ENCODE data around the gene SARS1.
"Not testable (repeated sequence)": the region's sequence is repeated elsewhere in the genome, so short reads cannot be mapped to it uniquely, and the experiment has no call there.

Gene SARS1

DNA sequence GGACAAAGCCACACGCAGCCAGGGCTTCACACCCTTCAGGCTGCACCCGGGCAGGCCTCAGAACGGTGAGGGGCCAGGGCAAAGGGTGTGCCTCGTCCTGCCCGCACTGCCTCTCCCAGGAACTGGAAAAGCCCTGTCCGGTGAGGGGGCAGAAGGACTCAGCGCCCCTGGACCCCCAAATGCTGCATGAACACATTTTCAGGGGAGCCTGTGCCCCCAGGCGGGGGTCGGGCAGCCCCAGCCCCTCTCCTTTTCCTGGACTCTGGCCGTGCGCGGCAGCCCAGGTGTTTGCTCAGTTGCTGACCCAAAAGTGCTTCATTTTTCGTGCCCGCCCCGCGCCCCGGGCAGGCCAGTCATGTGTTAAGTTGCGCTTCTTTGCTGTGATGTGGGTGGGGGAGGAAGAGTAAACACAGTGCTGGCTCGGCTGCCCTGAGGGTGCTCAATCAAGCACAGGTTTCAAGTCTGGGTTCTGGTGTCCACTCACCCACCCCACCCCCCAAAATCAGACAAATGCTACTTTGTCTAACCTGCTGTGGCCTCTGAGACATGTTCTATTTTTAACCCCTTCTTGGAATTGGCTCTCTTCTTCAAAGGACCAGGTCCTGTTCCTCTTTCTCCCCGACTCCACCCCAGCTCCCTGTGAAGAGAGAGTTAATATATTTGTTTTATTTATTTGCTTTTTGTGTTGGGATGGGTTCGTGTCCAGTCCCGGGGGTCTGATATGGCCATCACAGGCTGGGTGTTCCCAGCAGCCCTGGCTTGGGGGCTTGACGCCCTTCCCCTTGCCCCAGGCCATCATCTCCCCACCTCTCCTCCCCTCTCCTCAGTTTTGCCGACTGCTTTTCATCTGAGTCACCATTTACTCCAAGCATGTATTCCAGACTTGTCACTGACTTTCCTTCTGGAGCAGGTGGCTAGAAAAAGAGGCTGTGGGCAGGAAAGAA is 61.1 kb downstream of the SARS1 start:
- FAIRE-seq: no peak

DNA sequence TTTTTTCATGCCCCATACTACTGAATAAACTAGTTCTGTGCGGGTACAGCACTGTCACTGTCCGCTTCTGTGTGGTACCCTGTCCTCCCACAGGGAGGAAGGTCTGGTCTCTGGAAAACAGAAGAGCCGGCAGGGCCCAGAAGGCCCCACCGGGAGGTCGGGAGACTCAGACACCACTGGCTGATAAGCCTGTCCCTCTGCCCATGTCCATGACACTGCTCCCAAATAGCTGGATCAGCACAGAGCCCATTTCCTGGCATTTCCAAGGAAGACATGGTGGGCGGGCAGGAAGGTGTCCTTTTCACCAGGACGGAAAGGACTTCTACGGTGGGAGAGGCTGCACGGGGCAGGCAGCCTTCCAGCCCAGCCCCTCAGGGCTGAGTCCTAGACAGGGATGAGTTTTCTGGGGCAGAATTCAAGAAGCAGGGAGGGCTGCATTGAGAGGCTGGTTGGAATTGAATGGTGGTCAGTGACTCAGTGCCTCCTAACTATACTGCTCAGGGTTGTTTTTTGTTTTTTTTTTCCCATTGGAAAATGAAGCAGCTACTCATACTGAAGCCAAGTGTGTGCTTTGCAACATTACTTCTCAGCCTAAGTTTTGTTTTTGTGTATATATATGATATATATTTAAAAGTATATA is 62.1 kb downstream of the SARS1 start:
- DNase-seq (ENCODE audit: low spot score): no peak
- FAIRE-seq: no peak

More for the DNA sequence above, 61.1 kb downstream of the SARS1 start:
- peak; percentile 50 for DNase-seq (ENCODE audit: low spot score)

DNA sequence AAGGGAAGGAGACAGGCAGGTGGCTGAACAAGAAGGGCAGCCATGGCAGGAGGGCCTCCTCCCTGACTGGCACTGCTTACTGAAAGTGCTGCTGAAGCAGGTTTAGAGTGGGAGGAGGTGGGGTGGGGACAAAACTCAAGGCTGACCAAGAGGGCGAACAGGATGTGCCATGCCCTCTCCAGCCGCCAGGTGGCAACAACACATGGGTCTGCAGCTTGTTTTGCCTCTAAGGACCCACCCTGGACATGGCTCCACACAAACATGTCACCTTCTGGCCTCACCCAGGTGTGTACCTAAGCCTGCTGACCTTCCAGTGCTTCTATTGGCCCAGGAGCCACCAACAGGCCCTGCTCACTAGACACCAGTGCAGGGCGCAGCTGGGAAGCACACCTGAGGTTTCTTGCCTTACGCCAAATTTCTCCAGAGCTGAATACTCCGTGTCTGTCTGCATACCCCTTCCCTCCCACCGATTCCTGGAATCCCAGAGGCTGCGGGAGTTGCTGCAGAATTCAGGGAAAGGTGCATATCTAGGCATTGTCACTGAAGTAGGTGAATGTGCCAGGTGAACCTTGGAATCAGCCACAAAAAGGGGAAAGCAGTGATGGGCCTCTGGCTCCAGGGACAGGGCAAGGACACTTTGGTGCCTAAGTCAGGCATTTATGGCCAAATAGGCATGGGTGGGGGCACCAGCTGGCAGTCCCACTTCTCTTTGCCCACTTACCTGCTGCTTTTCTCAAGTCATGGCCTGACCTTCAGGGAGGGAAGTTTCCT is 63.9 kb downstream of the SARS1 start:
- DNase-seq (ENCODE audit: low spot score) (peak; percentile 37), FAIRE-seq (no peak)

DNA sequence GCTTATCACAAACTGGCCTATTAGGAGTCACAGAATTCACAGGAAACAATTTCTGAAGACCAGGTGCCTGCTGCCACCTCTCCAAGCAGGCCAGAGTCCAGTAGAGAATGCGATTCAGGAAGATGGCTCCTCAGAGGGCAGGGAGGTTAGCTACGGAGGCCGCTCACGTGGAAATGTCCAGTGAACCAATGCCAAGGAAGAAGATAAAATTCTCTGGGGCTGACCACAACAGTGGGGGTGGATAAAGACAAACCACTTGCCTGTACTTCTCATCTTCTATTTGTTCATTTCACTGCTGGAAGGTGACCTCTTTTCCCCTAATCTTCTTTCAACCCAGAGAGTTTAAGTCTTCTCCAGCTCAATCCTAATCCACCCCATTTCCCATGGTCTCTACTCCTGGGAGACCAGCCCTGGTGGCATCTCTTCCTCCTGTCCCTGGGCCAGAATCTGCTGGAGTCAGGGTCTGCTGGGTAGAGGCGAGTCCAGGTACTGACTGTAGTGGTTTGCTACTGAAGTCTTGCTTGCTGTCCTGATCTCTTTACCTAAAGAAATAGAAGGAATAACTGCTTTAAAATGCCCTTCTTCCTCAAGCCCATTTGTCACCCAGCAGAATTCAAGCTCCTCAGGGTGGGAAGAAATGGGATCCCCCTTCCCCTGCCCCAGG is 66.0 kb downstream of the SARS1 start:
- FAIRE-seq (no peak), DNase-seq (ENCODE audit: low spot score) (peak; percentile 57)

DNA sequence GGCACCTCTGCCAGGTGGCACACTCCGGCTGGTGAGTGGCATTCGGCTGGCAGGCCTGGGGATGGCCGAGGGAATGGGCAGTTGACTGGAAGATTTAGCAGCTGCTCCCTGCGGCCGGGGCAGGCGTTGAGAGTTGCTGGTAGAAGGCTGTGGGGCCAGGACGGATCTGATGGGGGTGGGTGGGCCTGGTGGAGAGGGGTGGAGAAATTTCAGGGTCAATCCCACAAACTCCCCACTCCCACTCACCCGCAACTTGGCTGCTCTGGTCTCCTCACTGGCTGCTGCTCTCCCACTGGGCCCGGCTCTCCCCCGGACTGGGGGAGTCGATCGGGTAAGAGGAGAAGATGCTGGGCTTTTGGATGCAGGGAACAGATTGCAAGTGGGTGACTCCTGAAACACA is 67.1 kb downstream of the SARS1 start:
- FAIRE-seq: no peak
- DNase-seq (ENCODE audit: low spot score): no peak

DNA sequence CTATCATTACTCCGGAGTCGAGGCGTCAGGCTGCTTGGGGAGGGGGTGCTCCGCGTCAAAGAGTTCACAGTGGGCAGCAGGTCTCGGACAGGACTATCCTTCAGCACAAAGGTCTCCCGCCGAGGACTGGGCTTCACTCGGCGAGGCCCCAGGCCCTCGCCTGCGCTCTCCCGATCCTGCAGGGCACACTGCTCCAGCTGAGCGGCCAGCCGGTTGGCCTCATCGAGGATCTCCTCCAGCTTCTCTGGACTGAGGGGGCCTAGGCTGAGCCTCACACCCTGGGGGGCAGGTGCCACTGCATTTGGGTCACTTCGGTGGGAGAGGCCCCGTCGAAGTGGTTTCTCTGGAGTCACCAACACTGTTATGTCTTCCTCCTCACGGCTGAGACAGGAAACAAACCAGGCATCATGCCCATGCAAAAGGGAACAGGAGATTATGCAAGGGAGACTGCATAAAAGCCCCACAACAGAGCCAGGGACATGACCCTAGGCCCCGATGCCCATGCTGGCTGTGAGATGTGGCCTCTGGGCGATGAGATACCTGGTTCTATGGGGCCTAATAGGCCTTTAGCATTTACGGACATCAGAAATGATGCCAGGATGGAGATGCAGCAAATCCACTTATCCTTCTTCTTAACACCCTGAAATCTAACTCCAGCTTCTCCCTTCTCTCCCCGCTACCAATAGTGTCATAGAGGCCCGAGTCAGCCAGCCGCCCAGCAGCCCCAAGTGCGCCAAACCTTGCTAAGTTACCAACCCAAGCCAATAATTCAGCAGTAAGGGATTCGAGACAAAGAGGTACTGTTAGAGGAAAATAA is 68.2 kb downstream of the SARS1 start:
- DNase-seq (ENCODE audit: low spot score): no peak
- FAIRE-seq: no peak

DNA sequence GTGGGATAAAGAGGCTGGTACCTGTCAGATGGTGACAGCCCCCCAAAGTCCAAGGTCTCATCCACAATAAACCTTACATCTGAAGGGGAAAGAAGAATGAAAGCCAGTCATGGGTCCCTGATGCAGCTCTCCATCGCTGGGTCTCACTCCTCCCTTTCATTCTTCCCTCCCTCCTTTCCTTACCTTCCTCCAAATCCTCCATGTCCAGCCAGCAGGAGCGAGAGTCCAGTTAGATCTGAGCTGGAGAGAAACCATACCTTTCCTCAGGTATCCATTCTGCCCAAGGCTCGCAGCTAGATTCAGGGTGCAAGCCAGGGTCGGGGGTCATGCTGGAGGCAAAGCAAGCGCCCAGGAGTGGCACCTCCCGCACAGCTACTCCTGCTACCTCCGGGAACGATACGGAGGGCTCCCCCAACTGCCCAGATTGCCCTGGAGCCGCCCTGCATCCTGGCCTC is 68.8 kb downstream of the SARS1 start:
- no peak for DNase-seq (ENCODE audit: low spot score)
- no peak for FAIRE-seq

DNA sequence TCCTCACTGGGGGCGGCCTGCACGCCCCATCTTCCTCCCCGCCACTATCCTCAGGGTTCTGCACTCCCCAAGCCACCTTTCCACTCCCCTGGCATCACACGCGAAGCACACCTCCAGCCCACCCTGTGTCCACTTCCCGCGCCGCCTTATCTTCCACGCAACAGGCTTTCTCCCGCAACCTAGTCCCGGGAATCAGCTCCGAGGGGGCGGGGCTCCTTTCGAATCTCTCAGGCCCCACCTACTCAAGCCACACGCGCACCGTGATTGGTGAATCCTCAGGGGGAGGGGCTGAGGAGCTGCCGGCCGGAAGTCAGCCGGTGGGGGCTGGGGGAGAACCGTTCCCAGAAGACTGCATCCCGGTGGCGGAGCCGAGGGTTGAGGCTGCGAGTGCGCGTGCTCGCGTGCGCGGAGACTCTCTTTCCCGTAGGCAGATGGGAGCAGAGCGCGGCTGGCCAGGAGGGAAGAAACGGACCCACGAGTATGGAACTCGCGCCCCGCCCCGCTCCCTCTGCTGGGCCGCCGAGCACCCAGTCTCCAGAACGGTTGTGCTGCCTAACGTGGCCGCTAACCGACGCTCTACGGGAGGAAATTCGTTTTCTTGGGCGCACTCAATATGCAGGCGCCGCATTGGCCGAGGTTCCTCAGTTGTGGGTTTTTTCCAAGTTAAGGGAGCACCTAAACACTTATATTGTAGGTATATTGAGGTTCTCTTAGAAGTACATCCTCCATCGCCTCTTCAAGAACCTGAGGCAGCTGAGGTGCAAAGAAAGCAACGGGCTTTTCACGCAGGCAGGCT is 69.4 kb downstream of the SARS1 start, which contains the start of gene PSRC1:
Gene PSRC1 (minus strand): TSS at position 194 of the 796 bp plus-strand sequence.
- FAIRE-seq (peak; percentile 83), DNase-seq (ENCODE audit: low spot score) (peak; percentile 89)

DNA sequence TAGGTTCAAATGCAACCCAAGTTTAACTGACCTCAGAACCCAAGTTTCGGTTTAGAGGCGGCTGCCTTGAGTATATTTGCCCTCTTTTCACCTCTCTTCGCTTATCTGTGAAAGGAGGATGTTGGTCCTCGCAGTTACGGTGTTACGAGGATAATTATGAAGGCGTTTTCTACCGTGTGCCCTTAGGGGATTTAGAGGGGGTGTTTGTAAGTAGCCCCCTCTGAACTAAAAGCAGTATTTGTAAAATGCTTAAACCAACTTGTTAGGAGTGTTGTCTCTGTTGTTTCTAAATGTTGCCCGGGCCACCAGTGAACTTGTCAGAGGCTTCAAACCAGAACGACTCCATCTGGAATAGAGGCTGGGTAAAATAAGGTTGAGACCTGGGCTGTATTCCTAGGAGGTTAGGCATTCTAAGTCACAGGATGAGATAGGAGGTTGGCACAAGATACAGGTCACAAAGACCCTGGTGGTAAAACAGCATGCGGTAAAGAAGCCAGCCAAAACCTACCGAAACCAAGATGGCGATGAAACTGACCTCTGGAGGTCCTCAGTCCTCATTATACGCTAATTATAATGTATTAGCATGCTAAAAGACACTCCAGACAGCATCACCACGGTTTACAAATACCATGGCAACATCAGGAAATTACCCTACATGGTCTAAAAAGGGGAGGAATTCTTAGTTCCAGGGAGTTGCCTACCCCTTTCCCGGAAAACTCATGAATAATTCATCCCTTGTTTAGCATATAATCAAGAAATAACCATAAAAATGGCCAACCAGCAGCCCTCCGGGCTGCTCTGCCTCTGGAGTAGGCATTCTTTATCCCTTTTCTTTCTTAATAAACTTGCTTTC is 70.3 kb downstream of the SARS1 start:
- FAIRE-seq (no peak), DNase-seq (ENCODE audit: low spot score) (no peak)

DNA sequence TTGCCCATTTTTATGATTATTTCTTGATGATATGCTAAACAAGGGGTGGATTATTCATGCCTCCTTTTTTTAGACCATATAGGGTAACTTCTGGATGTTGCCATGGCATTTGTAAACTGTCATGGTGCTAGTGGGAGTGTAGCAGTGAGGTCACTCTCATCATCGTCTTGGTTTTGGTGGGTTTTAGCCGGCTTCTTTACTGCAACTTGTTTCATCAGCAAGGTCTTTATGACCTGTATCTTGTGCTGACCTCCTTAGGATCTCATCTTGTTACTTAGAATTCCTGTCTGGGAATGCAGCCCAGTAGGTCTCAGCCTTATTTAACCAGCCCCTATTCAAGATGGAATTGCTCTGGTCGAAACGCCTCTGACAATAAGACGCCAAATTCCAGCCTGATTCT is 73.0 kb downstream of the SARS1 start:
- DNase-seq (ENCODE audit: low spot score); FAIRE-seq: not testable (repeated sequence)

Data from RCC 7860 (cell line).